CD4-positive, alpha-beta T cell treated with Interleukin-15 for 4 hours (primary cell): ENCODE data around the gene PCNX1.

Experiments
- DNase-seq: peaks from one replicate; pipeline ENCODE4 v3.0.0-alpha.2; 2020; ENCODE audit warnings: low spot score

The PCNX1 gene

GRCh38 chr14:70962935-70963334 lies 55.7 kb downstream of the PCNX1 start:
- no peak for DNase-seq

GRCh38 chr14:70964492-70964891 lies 57.2 kb downstream of the PCNX1 start:
- DNase-seq: no peak

GRCh38 chr14:70971560-70971959 lies 64.3 kb downstream of the PCNX1 start:
- DNase-seq: no peak

- DNase-seq: peak; percentile 88
Measured at GRCh38 chr14:70972107-70972976, 65.1 kb downstream of the PCNX1 start.

GRCh38 chr14:70976591-70976990 lies 69.3 kb downstream of the PCNX1 start:
- no peak for DNase-seq

GRCh38 chr14:70981000-70981952 lies 74.0 kb downstream of the PCNX1 start:
- DNase-seq: peak; percentile 50

- no peak for DNase-seq
Measured at GRCh38 chr14:70982200-70982599, 74.9 kb downstream of the PCNX1 start.

- DNase-seq: no peak
Measured at GRCh38 chr14:70987041-70987440, 79.8 kb downstream of the PCNX1 start.

- DNase-seq: peak; percentile 34
Measured at GRCh38 chr14:70988452-70988851, 81.2 kb downstream of the PCNX1 start.

- no peak for DNase-seq
Measured at GRCh38 chr14:70993931-70994330, 86.7 kb downstream of the PCNX1 start.

GRCh38 chr14:70995211-70995610 lies 88.0 kb downstream of the PCNX1 start:
- no peak for DNase-seq

- DNase-seq: no peak
Measured at GRCh38 chr14:70995671-70996070, 88.4 kb downstream of the PCNX1 start.

- DNase-seq: peak; percentile 54
Measured at GRCh38 chr14:70999117-70999516, 91.9 kb downstream of the PCNX1 start.

GRCh38 chr14:71000091-71000490 lies 92.8 kb downstream of the PCNX1 start:
- DNase-seq: no peak

- DNase-seq: no peak
Measured at GRCh38 chr14:71001742-71002141, 94.5 kb downstream of the PCNX1 start.

- no peak for DNase-seq
Measured at GRCh38 chr14:71003156-71003555, 95.9 kb downstream of the PCNX1 start.

- peak; percentile 14 for DNase-seq
Measured at GRCh38 chr14:71004481-71004880, 97.2 kb downstream of the PCNX1 start.

- no peak for DNase-seq
Measured at GRCh38 chr14:71005076-71005475, 97.8 kb downstream of the PCNX1 start.

GRCh38 chr14:71006200-71006563 lies 98.9 kb downstream of the PCNX1 start:
- DNase-seq: no peak

- peak; percentile 33 for DNase-seq
Measured at GRCh38 chr14:71011479-71011878, 104.2 kb downstream of the PCNX1 start.

- DNase-seq: no peak
Measured at GRCh38 chr14:71012888-71013287, 105.6 kb downstream of the PCNX1 start.

GRCh38 chr14:71013551-71014192 lies 106.4 kb downstream of the PCNX1 start:
- no peak for DNase-seq
